ENCODE measurements around the gene IL18R1. TPM values are rescaled to one million over a fixed set of nuclear protein-coding genes. Genes with fewer than 3 reads are reported as not detected.

IL18R1 gene
- total RNA-seq, 1 experiment from 2014 or later, result 1.5 TPM

- CTCF ChIA-PET, result no interaction called here
- intact Hi-C loops (cut with micrococcal nuclease; ENCODE audit: unreplicated experiment), result no loop called here
- H3K4me1 Mint-ChIP-seq (ENCODE audit: low read depth, unreplicated experiment), result no peaks in the 10 kb centered on the region
- H3K27me3 Mint-ChIP-seq (ENCODE audit: unreplicated experiment), result no peaks in the 10 kb centered on the region
- no peak overlapping the region for H3K27ac Mint-ChIP-seq (ENCODE audit: unreplicated experiment)
- BruUV-seq (replicated peaks), result no TSS peak
- TF ChIP-seq CTCF (IDR thresholded peaks at IDR 0.05; ENCODE audit: unreplicated experiment), result no peak
- H3K36me3 Mint-ChIP-seq (ENCODE audit: insufficient read depth, unreplicated experiment), result no peaks in the 10 kb centered on the region
- DNase-seq, result no peak
- H3K4me3 Mint-ChIP-seq (ENCODE audit: low read depth, unreplicated experiment), result no peak overlapping the region
- no peaks in the 10 kb centered on the region for H3K9me3 Mint-ChIP-seq (ENCODE audit: low read depth, unreplicated experiment)
Measured at GRCh38 chr2:102437122-102437521, 81.5 kb downstream of the IL18R1 start.

DNA sequence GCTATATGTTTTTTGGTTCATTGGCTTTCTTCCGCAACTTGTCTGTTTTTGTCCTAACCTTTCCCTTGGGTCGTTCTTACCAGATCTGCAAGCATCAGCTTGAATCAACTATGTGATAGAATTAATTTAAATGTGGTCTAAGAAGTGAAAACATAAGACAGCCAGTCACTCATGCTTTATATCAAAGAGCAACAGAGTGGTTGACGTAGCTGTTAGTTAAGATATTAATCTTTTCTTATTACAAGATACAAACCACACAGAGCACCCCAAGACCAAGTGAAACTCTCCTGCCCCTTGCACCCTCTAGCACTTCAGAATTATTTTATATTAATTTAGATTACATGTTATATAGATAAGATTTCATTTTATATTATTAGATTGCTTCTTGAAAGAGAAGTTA lies 82.5 kb downstream of the IL18R1 start:
- Mint-ChIP-seq H3K36me3 (ENCODE audit: insufficient read depth, unreplicated experiment) (no peaks in the 10 kb centered on the region), H3K9me3 (ENCODE audit: low read depth, unreplicated experiment) (no peaks in the 10 kb centered on the region), H3K27ac (ENCODE audit: unreplicated experiment) (no peak overlapping the region), H3K4me1 (ENCODE audit: low read depth, unreplicated experiment) (no peaks in the 10 kb centered on the region), H3K27me3 (ENCODE audit: unreplicated experiment) (no peaks in the 10 kb centered on the region), H3K4me3 (ENCODE audit: low read depth, unreplicated experiment) (no peak overlapping the region)
- intact Hi-C loops (cut with micrococcal nuclease; ENCODE audit: unreplicated experiment), result no loop called here
- BruUV-seq (replicated peaks), result no TSS peak
- TF ChIP-seq CTCF (IDR thresholded peaks at IDR 0.05; ENCODE audit: unreplicated experiment), result no peak
- DNase-seq, result no peak
- CTCF ChIA-PET, result no interaction called here

- H3K27me3 Mint-ChIP-seq (ENCODE audit: unreplicated experiment), result no peaks in the 10 kb centered on the region
- BruUV-seq (replicated peaks), result no TSS peak
Measured at GRCh38 chr2:102438578-102438977, 83.0 kb downstream of the IL18R1 start.

GRCh38 chr2:102439065-102439695 lies 83.6 kb downstream of the IL18R1 start:
- intact Hi-C loops (cut with micrococcal nuclease; ENCODE audit: unreplicated experiment), result no loop called here
- Mint-ChIP-seq H3K27ac (ENCODE audit: unreplicated experiment) (no peak overlapping the region), H3K27me3 (ENCODE audit: unreplicated experiment) (no peaks in the 10 kb centered on the region), H3K4me3 (ENCODE audit: low read depth, unreplicated experiment) (no peak overlapping the region), H3K36me3 (ENCODE audit: insufficient read depth, unreplicated experiment) (no peaks in the 10 kb centered on the region), H3K9me3 (ENCODE audit: low read depth, unreplicated experiment) (no peaks in the 10 kb centered on the region), H3K4me1 (ENCODE audit: low read depth, unreplicated experiment) (no peaks in the 10 kb centered on the region)
- CTCF ChIA-PET, result no interaction called here
- no peak for DNase-seq
- BruUV-seq (replicated peaks), result no TSS peak
- no peak for TF ChIP-seq CTCF (IDR thresholded peaks at IDR 0.05; ENCODE audit: unreplicated experiment)

More at GRCh38 chr2:102438578-102438977, 83.0 kb downstream of the IL18R1 start:
- H3K36me3 Mint-ChIP-seq (ENCODE audit: insufficient read depth, unreplicated experiment), result no peaks in the 10 kb centered on the region
- CTCF ChIA-PET, result no interaction called here
- H3K4me1 Mint-ChIP-seq (ENCODE audit: low read depth, unreplicated experiment), result no peaks in the 10 kb centered on the region
- no peak overlapping the region for H3K4me3 Mint-ChIP-seq (ENCODE audit: low read depth, unreplicated experiment)
- no peak for TF ChIP-seq CTCF (IDR thresholded peaks at IDR 0.05; ENCODE audit: unreplicated experiment)
- no peaks in the 10 kb centered on the region for H3K9me3 Mint-ChIP-seq (ENCODE audit: low read depth, unreplicated experiment)
- H3K27ac Mint-ChIP-seq (ENCODE audit: unreplicated experiment), result no peak overlapping the region
- no peak for DNase-seq
- intact Hi-C loops (cut with micrococcal nuclease; ENCODE audit: unreplicated experiment), result no loop called here

Measured in Calu3 (cell line).